Breast epithelium (tissue), 3 donors: ENCODE data around the gene TPI1.

Experiments used
- CTCF ChIP-seq, 3 donors: fragments of 450-650 bp; IDR thresholded peaks; one replicate each; pipeline ENCODE4 v1.5.1; 2016 to 2017; ENCODE audit warnings: antibody characterized with exemption in 3 of 3, mild to moderate bottlenecking in 3 of 3, moderate library complexity in 3 of 3
- POLR2A ChIP-seq: fragments of 450-650 bp; IDR thresholded peaks from one replicate; pipeline ENCODE4 v1.6.1; 2016; ENCODE audit warnings: antibody characterized with exemption, mild to moderate bottlenecking, moderate library complexity
- POLR2AphosphoS5 ChIP-seq, 3 donors: sonication (generic); formaldehyde crosslinking; IDR thresholded peaks; one replicate each; pipeline ENCODE4 v1.6.1; 2017; ENCODE audit warnings: antibody characterized with exemption in 3 of 3

DNA sequence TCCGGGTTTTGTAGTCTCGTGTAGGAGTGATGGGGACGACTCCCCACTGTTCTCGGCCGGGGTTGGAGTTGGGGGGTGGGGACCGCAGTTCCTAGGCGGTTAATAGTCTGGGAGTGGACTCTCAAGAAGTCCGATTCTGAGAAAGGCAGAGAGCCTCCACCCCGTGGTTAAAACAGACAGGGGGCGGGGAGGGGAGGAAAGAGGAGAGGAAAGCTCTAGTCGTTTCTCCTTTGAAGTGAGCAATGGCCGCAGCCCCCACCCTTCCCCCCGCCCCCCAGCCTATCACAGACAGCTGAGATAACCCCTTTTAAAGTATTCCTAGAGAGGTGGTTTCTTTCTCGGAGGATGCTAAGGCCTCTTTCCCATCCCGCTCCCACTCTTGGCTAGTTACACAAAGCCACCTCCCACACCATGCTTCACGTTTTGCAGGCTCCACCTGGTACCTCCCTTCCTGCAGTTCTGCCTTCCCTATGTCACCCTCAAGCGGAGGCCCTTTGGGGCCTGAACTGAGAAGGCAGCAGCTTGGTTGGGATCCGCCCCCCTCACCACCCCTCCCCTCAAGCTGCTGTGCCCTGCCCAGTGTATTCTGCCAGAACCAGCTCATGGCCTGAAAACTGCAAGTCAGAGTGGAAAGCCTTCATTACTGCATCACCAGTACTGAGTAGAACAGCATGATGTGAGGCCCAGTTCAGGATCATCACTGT, 14.5 kb upstream of the TPI1 start:
- no peak for TF ChIP-seq POLR2A
- TF ChIP-seq POLR2AphosphoS5 (IDR thresholded peaks at IDR 0.05) = no peak
- TF ChIP-seq CTCF (IDR thresholded peaks at IDR 0.05) = no peak
